Esophagus squamous epithelium (tissue), 5 donors: Measurements from ENCODE around the gene DGUOK. TPM values are rescaled to one million over a fixed set of nuclear protein-coding genes. Genes with fewer than 3 reads are reported as not detected.

ENCODE experiments used
- DNase-seq: peaks from one replicate; lab custom pipeline; 2025; lab: John Stamatoyannopoulos, UW
- H3K27ac ChIP-seq, 4 donors: fragments of 200-600 bp; sonication (generic); one replicate each; pipeline ENCODE4 v1.5.1; 2016 to 2019; ENCODE audit warnings: mild to moderate bottlenecking in 1 of 4
- H3K27me3 ChIP-seq, 4 donors: fragments of 200-600 bp; sonication (generic); 1 replicate in 3 of 4; 2 replicates in 1 of 4; pipeline versions ENCODE4 v1.5.1 to v1.6.0; 2017 to 2021; ENCODE audit warnings: antibody characterized with exemption in 1 of 4
- H3K36me3 ChIP-seq, 3 donors: fragments of 200-600 bp; sonication (generic); one replicate each; pipeline ENCODE4 v1.5.1; 2016 to 2019
- H3K4me1 ChIP-seq, 3 donors: fragments of 200-600 bp; sonication (generic); one replicate each; pipeline ENCODE4 v1.5.1; 2017 to 2019
- H3K4me3 ChIP-seq, 4 donors: fragments of 200-600 bp; sonication (generic); 1 replicate in 3 of 4; 2 replicates in 1 of 4; pipeline ENCODE4 v1.5.1; 2016 to 2019; ENCODE audit warnings: mild to moderate bottlenecking in 2 of 4, moderate library complexity in 1 of 4
- H3K9me3 ChIP-seq, 3 donors: fragments of 200-600 bp; sonication (generic); one replicate each; pipeline ENCODE4 v1.5.1; 2016 to 2019
- POLR2A ChIP-seq, 4 donors: fragments of 450-650 bp; IDR thresholded peaks; one replicate each; pipeline ENCODE4 v1.6.1; 2017; ENCODE audit warnings: antibody characterized with exemption in 4 of 4, mild to moderate bottlenecking in 4 of 4, moderate library complexity in 3 of 4
- WGBS, 2 donors: methylation state at CpG; one replicate each; pipeline ENCODE4 v1.1.5; 2018; 5-methylcytosine and 5-hydroxymethylcytosine counted together
- intact Hi-C: fragments of 100-400 bp; cut with DNase I; formaldehyde crosslinking; loops from one replicate; pipeline ENCODE4 v1.15.0; 2022
- total RNA-seq, 4 donors: library from RNA; depleted of rRNA; stranded (reverse); fragments of >200 nt; gene quantifications; one replicate each; pipeline ENCODE4 v1.1.0, GENCODE V29; 2016
- TF ChIP-seq, protein P1 (sequence below), 6 experiments: fragments of 450-650 bp in 4 of 6; fragments of 200-600 bp in 2 of 6; sonication (generic) in 2 of 6; IDR thresholded peaks; one replicate each; pipeline ENCODE4 v1.5.1; 2016 to 2019; ENCODE audit warnings: antibody characterized with exemption in 6 of 6, mild to moderate bottlenecking in 4 of 6, moderate library complexity in 4 of 6
- donor health status: DM: yes; HTN: yes; CAD: no.

DGUOK gene
- total RNA-seq, 4 donors from 2014 or later, result 23.5 to 53.4 (median 40.2) TPM

DNA sequence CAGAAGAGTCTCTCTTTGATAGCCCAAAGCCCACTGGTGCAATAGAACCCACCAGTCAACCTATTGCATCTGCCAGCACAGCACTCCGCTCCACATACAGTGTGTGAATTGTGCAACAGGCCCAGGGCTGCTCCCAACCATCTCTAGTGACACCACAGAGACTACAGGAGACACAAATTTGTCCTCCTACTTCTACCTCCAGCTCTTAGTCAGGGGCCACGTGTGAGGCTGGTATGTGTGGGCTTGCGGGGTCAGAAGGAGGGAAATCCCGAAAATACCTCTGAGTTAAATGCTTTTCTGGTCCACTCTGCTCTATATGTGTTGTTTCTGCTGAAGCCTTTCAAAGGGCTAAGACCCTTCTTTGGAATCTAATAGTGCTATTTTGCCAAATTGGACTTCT lies 18.0 kb downstream of the DGUOK start:
- H3K4me3 ChIP-seq, result no peak overlapping the region
- H3K27ac ChIP-seq, result no peak overlapping the region
- 83 to 89% methylated on average over 4 of the region's 4 CpGs for WGBS, 2 donors
- TF ChIP-seq, protein P1, sequence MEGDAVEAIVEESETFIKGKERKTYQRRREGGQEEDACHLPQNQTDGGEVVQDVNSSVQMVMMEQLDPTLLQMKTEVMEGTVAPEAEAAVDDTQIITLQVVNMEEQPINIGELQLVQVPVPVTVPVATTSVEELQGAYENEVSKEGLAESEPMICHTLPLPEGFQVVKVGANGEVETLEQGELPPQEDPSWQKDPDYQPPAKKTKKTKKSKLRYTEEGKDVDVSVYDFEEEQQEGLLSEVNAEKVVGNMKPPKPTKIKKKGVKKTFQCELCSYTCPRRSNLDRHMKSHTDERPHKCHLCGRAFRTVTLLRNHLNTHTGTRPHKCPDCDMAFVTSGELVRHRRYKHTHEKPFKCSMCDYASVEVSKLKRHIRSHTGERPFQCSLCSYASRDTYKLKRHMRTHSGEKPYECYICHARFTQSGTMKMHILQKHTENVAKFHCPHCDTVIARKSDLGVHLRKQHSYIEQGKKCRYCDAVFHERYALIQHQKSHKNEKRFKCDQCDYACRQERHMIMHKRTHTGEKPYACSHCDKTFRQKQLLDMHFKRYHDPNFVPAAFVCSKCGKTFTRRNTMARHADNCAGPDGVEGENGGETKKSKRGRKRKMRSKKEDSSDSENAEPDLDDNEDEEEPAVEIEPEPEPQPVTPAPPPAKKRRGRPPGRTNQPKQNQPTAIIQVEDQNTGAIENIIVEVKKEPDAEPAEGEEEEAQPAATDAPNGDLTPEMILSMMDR (IDR thresholded peaks at IDR 0.05), result no peak
- TF ChIP-seq POLR2A (IDR thresholded peaks at IDR 0.05), result no peak
- H3K27me3 ChIP-seq, result no peaks in the 10 kb centered on the region
- no peak for DNase-seq
- H3K36me3 ChIP-seq, result peaks cover 9 to 79% (median 9%) of the 10 kb centered on the region in 3 donors
- intact Hi-C loops, result no loop called here
- H3K4me1 ChIP-seq, result peaks cover 12 to 20% (median 14%) of the 10 kb centered on the region in 3 donors
- H3K9me3 ChIP-seq, result no peaks in the 10 kb centered on the region

DNA sequence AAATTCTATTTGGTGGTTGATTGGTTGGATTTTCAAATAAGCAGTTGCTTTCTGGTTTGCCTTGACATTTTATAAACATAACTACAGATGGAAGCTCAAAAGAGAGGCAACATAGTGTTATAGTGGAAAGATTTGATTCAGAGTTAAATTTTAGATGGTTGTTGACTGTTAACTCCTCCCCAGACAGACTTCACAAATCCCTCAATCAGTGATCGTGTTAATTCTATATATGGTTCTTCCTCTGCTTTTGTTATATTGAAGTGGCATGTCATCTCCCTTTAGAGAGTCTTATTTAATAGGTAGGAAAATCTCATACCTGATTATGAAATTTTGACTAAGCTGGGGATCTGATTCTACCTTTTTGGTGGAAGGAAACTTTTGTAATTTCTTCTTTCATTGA lies 19.5 kb downstream of the DGUOK start:
- intact Hi-C loops, result no loop called here
- no peak overlapping the region for H3K27ac ChIP-seq
- H3K4me1 ChIP-seq, result peaks cover 0 to 5% (median under 1%) of the 10 kb centered on the region in 3 donors
- DNase-seq, result no peak
- 77 to 95% methylated on average over 1 of the region's 1 CpG for WGBS, 2 donors
- no peaks in the 10 kb centered on the region for H3K9me3 ChIP-seq
- H3K27me3 ChIP-seq, result no peaks in the 10 kb centered on the region
- H3K36me3 ChIP-seq, result peaks cover 9 to 89% (median 17%) of the 10 kb centered on the region in 3 donors
- H3K4me3 ChIP-seq, result no peak overlapping the region
- no peak for TF ChIP-seq POLR2A (IDR thresholded peaks at IDR 0.05)
- TF ChIP-seq, protein P1 (IDR thresholded peaks at IDR 0.05), result no peak

DNA sequence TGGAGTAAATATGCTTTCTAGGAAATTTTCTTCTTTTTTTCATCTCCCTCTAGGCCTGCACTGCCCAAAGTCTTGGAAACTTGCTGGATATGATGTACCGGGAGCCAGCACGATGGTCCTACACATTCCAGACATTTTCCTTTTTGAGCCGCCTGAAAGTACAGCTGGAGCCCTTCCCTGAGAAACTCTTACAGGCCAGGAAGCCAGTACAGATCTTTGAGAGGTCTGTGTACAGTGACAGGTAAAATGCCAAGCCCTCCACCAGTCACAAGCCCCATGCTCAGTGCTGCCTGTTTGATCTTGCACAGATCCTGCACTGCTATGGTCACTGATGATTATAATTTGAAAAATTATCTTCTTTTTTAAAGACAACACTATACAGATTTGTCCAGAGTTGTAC lies 20.0 kb downstream of the DGUOK start:
- WGBS, 2 donors, result 81 to 82% methylated on average over 3 of the region's 3 CpGs
- H3K4me1 ChIP-seq, result peaks cover 0 to under 1% (median 0%) of the 10 kb centered on the region in 3 donors
- H3K4me3 ChIP-seq, result no peak overlapping the region
- intact Hi-C loops, result no loop called here
- TF ChIP-seq, protein P1 (IDR thresholded peaks at IDR 0.05), result no peak
- no peak for TF ChIP-seq POLR2A (IDR thresholded peaks at IDR 0.05)
- H3K36me3 ChIP-seq, result peaks cover 12 to 92% (median 21%) of the 10 kb centered on the region in 3 donors
- no peak for DNase-seq
- H3K9me3 ChIP-seq, result no peaks in the 10 kb centered on the region
- H3K27ac ChIP-seq, result no peak overlapping the region
- no peaks in the 10 kb centered on the region for H3K27me3 ChIP-seq

DNA sequence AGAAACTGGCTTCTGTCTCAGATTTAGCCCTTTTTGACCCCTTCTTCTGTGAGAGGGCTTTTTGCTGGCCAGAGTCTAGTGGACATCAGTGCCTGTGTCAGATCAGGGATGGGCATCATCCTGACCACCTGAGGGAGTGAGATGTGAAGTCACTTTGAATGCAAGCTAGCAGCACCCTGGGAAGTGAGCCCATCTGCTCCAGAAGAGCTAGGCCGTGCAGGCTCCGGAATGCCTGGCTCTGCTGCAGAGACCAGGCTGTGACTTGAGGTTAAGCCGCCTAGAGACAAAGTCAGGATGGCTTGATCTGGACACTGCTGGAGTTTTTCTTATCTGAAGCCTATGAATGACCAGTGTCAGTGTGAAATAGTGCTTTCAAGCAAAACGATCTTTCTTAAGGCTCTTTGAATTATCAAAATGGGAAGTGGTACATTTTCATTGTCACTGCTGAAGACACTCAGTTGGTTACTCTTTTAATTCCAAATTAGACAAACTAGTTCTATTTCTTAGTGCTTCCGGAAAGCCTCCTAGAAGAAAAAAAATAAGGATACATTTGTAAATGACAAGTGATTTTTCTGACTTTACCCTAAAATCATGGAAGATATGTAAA lies 20.8 kb downstream of the DGUOK start:
- Histone ChIP-seq H3K27me3 (no peaks in the 10 kb centered on the region), H3K4me1 (peaks cover 0 to 6% (median 0%) of the 10 kb centered on the region in 3 donors), H3K4me3 (no peak overlapping the region), H3K27ac (no peak overlapping the region), H3K36me3 (peaks cover 16 to 95% (median 22%) of the 10 kb centered on the region in 3 donors), H3K9me3 (no peaks in the 10 kb centered on the region)
- no peak for DNase-seq
- WGBS, 2 donors, result 68 to 88% methylated on average over 2 to 4 of the region's 5 CpGs
- TF ChIP-seq, protein P1 (IDR thresholded peaks at IDR 0.05), result no peak
- TF ChIP-seq POLR2A (IDR thresholded peaks at IDR 0.05), result no peak
- intact Hi-C loops, result no loop called here

DNA sequence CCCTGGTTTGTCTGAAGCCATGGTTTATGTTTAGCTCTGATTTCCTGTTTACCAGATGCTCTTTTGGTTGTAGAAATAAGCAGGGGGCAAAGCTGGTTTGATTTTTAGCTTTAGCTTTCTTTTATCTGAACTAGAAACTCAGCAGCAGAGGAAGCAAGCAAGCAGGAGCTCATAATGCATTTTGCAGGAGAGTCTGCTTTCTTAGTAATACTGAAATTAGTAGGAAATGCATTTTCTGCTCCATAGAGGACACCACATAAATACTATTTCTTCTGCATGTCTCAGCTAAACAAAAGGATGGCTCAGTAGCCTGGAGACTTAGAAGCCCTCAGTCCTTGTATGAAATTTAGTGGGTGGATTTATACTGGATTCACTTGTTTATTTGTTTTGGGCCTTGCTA lies 23.1 kb downstream of the DGUOK start:
- Histone ChIP-seq H3K9me3 (no peaks in the 10 kb centered on the region), H3K27me3 (no peaks in the 10 kb centered on the region), H3K36me3 (peaks cover 16 to 100% (median 22%) of the 10 kb centered on the region in 3 donors), H3K4me3 (no peak overlapping the region), H3K27ac (no peak overlapping the region), H3K4me1 (peaks cover 0 to 9% (median 0%) of the 10 kb centered on the region in 3 donors)
- intact Hi-C loops, result no loop called here
- no peak for DNase-seq
- no peak for TF ChIP-seq POLR2A (IDR thresholded peaks at IDR 0.05)
- TF ChIP-seq, protein P1 (IDR thresholded peaks at IDR 0.05), result no peak
